H1 (cell line): ENCODE data around the gene CNDP2. TPM values are rescaled to one million over a fixed set of nuclear protein-coding genes. Genes with fewer than 3 reads are reported as not detected.

ENCODE experiments used
- BRCA1 ChIP-seq: IDR thresholded peaks from 2 replicates; pipeline ENCODE4 v1.6.1; 2012; ENCODE audit warnings: low read depth, low read length, improper control_type of control experiment
- HDAC2 ChIP-seq, 2 experiments: fragments of 300-600 bp in 1 of 2; sonication (generic) in 1 of 2; IDR thresholded peaks; 2 replicates each; pipeline ENCODE4 v1.6.1; 2011 to 2012; ENCODE audit warnings: low read depth in 2 of 2, low read length in 2 of 2, mild to moderate bottlenecking in 2 of 2, moderate library complexity in 2 of 2, borderline replicate concordance in 1 of 2, inconsistent platforms in 1 of 2
- KDM5A ChIP-seq: fragments of 200-600 bp; IDR thresholded peaks from 2 replicates; pipeline ENCODE4 v1.7.1; 2012; ENCODE audit warnings: mild to moderate bottlenecking, low read length, inconsistent platforms, mixed read lengths
- SIX5 ChIP-seq: IDR thresholded peaks from 2 replicates; pipeline ENCODE4 v1.6.1; 2011; ENCODE audit warnings: mild to moderate bottlenecking, low read depth, low read length
- SP2 ChIP-seq: IDR thresholded peaks from 2 replicates; pipeline ENCODE4 v1.6.1; 2012; ENCODE audit warnings: mild to moderate bottlenecking, low read length, inconsistent platforms
- SRF ChIP-seq: IDR thresholded peaks from 2 replicates; pipeline ENCODE4 v1.6.1; 2011; ENCODE audit warnings: mild to moderate bottlenecking, low read depth, low read length, moderate library complexity
- polyA plus RNA-seq, 7 experiments: library from polyadenylated mRNA; depleted of rRNA in 3 of 7; stranded (reverse) in 5 of 7; unstranded in 2 of 7; fragments of >200 nt in 5 of 7; fragments of 200-250 nt in 2 of 7; gene quantifications; 1 replicate in 5 of 7; 2 replicates in 1 of 7; 4 replicates in 1 of 7; pipeline versions ENCODE4 v1.2.1 to v1.2.3, GENCODE V29; 2011 to 2013; ENCODE audit warnings: missing spikeins in 2 of 7, mixed read lengths in 2 of 7
- total RNA-seq: library from RNA; stranded (reverse); fragmentation: NEBNext Ultra II Directional; extraction: Animal tissue kit (Norgen Biotek cat#: 25700); gene quantifications from 2 replicates; pipeline ENCODE4 v1.2.1, GENCODE V29; 2021

The CNDP2 gene
- total and polyA plus RNA-seq, 2 of the 8 experiments (the other 6 are each of a cell fraction or from before 2014, with no cell fraction given) = 71.8 to 243 TPM

GRCh38 chr18:74516271-74517235 lies 20.4 kb downstream of the CNDP2 start (continued):
- TF ChIP-seq KDM5A (no peak), HDAC2 (IDR thresholded peaks at IDR 0.05; ENCODE audit: borderline replicate concordance in 1 of 2, low read depth in 2 of 2, low read length in 2 of 2) (no peak), SIX5 (no peak), BRCA1 (no peak), SRF (no peak), SP2 (no peak)
- TF ChIP-seq, all 59 proteins: peak for 0
